ENCODE measurements around the gene PIGK.

- TF ChIP-seq CTCF (optimal IDR thresholded peaks at IDR 0.05 in 1 of 3, IDR thresholded peaks at IDR 0.05 in 1 of 3, conservative IDR thresholded peaks at IDR 0.05 in 1 of 3; ENCODE audit: extremely low read depth in 1 of 3, insufficient read depth in 2 of 3, low read length in 3 of 3) = no peak
- TF ChIP-seq EZH2 (IDR thresholded peaks at IDR 0.05; ENCODE audit: low read length) = no peak
Measured at GRCh38 chr1:77193951-77194350, 25.3 kb downstream of the PIGK start.

Data from keratinocyte (primary cell).